Heart right ventricle (tissue), 16 donors: ENCODE data around the gene REG4. TPM values are rescaled to one million over a fixed set of nuclear protein-coding genes. Genes with fewer than 3 reads are reported as not detected.
"Not testable (repeated sequence)": the region's sequence is repeated elsewhere in the genome, so short reads cannot be mapped to it uniquely, and the experiment has no call there.

ENCODE experiments used
- ATAC-seq, 8 donors: fragments of 200-7000 bp; cut with Tn5 transposase; one replicate each; pipeline ENCODE4 v1.9.1; 2020; ENCODE audit warnings: mild to moderate bottlenecking in 8 of 8, moderate library complexity in 8 of 8, moderate number of reproducible peaks in 1 of 8
- DNase-seq, 2 donors: peaks; one replicate each; pipeline ENCODE4 v3.0.0-alpha.2; 2020
- H3K27ac ChIP-seq, 10 donors: fragments of 200-600 bp; sonication (generic) in 2 of 10; one replicate each; pipeline versions ENCODE4 v1.5.0 to v1.8.0; 2020 to 2022; ENCODE audit warnings: mild to moderate bottlenecking in 3 of 10
- H3K27me3 ChIP-seq, 7 donors: fragments of 200-600 bp; one replicate each; pipeline ENCODE4 v1.8.0; 2021 to 2022; ENCODE audit warnings: mild to moderate bottlenecking in 2 of 7
- H3K36me3 ChIP-seq, 9 donors: fragments of 200-600 bp; sonication (generic) in 1 of 9; one replicate each; pipeline versions ENCODE4 v1.5.0 to v1.8.0; 2020 to 2022; ENCODE audit warnings: mild to moderate bottlenecking in 2 of 9
- H3K4me1 ChIP-seq, 9 donors: fragments of 200-600 bp; sonication (generic) in 1 of 9; one replicate each; pipeline versions ENCODE4 v1.5.0 to v1.8.0; 2020 to 2022; ENCODE audit warnings: mild to moderate bottlenecking in 4 of 9
- H3K4me3 ChIP-seq, 10 donors: fragments of 200-600 bp; sonication (generic) in 2 of 10; one replicate each; pipeline versions ENCODE4 v1.5.0 to v1.8.0; 2020 to 2022; ENCODE audit warnings: mild to moderate bottlenecking in 7 of 10, moderate library complexity in 2 of 10
- H3K9me3 ChIP-seq, 11 donors: fragments of 200-600 bp in 10 of 11; sonication (generic) in 2 of 11; one replicate each; pipeline versions ENCODE4 v1.5.0 to v1.8.0; 2013 to 2022; ENCODE audit warnings: mild to moderate bottlenecking in 2 of 11, control low read depth in 1 of 11, moderate library complexity in 1 of 11
- WGBS, 2 donors: extraction: QIAGEN DNeasy Blood & Tissue Kit; methylation state at CpG; one replicate each; pipeline ENCODE4 v1.1.7; 2013; ENCODE audit warnings: inconsistent platforms in 1 of 2; 5-methylcytosine and 5-hydroxymethylcytosine counted together
- intact Hi-C, 10 donors: fragments of 100-400 bp; cut with DNase I; formaldehyde crosslinking; loops; one replicate each; pipeline versions ENCODE4 v1.11.1 to v1.14.2; 2022
- long read RNA-seq, 3 donors: library from polyadenylated mRNA; unstranded; transcript quantifications; one replicate each; pipeline ENCODE4 v2.0.0, GENCODE V29; 2020 to 2021
- polyA plus RNA-seq, 2 donors: library from polyadenylated mRNA; stranded (reverse); fragments of 200-250 nt; gene quantifications; one replicate each; pipeline ENCODE4 v1.2.3, GENCODE V29; 2013
- total RNA-seq, 10 donors: library from RNA; stranded (reverse); fragmentation: NEBNext Ultra II Directional in 3 of 10; extraction: Animal tissue kit (Norgen Biotek cat#: 25700) in 3 of 10; gene quantifications; one replicate each; pipeline versions ENCODE4 v1.2.1 to v1.2.4, GENCODE V29; 2021 to 2023
- TF ChIP-seq, protein P1 (sequence below), 9 donors: fragments of 200-600 bp; sonication (generic) in 2 of 9; IDR thresholded peaks; one replicate each; pipeline versions ENCODE4 v1.5.0 to v1.8.0; 2021 to 2022; ENCODE audit warnings: antibody characterized with exemption in 9 of 9, mild to moderate bottlenecking in 5 of 9, moderate library complexity in 1 of 9
- donor health status: Arrhythmogenic right ventricular cardiomyopathy.
- donor health status: ischemic (EF 13 %, LVEDD 7.1; RV severe dilation, severe dysfunction).
- donor health status: healthy with polysubstance abuse.
- donor health status: DM: no; HTN: yes; CAD: no.
- donor health status: DM: no; HTN: no; CAD: no.
- donor health status: ischemic (EF 25% LVEDD 6.9; RV normal size, moderate dysfunction).
- donor health status: ischemic (EF 25% LVEDD 5.7; RV mildly dilated, moderate dysfunction).
- donor health status: healthy.
- donor health status: DM: yes; HTN: yes; CAD: no.
- donor health status: Ischemic cardiomyopathy.
- donor health status: ischemic (EF 35%, LVEDD 5.7; RV mildly dilated, moderate dysfunction).
- donor health status: nonischemic (EF 11% LVEDD 7.7; RV severe dilation, severe dysfunction).
- donor health status: DM: yes; HTN: yes; CAD: no.
- donor health status: PGD.
- donor health status: ischemic (EF 29% LVEDD 5.4; RV normal size, mild dysfunction).
- donor health status: nonischemic (EF 23%, LVEDD 6.1; RV moderate dilation, normal function).

Gene REG4
- total RNA-seq (not detected), polyA plus RNA-seq (not detected)
- long read RNA-seq, donor 1 = 0 reads
- long read RNA-seq, donor 2 = 0 reads
- long read RNA-seq, donor 3 = 0 reads

DNA sequence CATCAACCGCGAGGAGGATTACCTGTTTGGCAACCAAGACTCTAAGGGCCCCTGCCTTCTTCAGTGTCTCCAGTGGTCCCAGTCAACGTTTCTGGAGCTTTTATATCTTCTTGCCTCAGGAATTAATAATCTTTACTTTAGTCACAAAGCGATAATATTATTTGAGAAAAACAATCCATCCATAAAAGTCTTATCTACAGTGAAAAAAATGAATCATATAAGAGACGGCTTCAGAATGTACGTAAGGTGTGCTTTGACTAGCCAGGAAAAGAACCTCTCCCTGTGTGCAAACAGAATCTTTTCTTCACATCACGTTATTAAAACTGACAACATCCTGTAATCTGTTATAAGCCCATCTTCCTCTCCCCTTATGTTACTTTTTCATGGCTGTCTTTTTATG is at the start of gene REG4:
TSS of gene REG4 (minus strand) at position 74 of the 400 bp plus-strand sequence. CDS start 2,691 bp downstream, outside the sequence.
- Histone ChIP-seq H3K27me3 (peaks cover 0 to 20% (median 12%) of the 10 kb centered on the region in 7 donors), H3K9me3 (no peaks in the 10 kb centered on the region), H3K4me3 (no peak within 1 kb of the TSS), H3K4me1 (no peaks in the 10 kb centered on the region), H3K36me3 (no peaks in the 10 kb centered on the region), H3K27ac (no peak within 1 kb of the TSS)
- intact Hi-C loops = no loop called here
- TF ChIP-seq, protein P1, sequence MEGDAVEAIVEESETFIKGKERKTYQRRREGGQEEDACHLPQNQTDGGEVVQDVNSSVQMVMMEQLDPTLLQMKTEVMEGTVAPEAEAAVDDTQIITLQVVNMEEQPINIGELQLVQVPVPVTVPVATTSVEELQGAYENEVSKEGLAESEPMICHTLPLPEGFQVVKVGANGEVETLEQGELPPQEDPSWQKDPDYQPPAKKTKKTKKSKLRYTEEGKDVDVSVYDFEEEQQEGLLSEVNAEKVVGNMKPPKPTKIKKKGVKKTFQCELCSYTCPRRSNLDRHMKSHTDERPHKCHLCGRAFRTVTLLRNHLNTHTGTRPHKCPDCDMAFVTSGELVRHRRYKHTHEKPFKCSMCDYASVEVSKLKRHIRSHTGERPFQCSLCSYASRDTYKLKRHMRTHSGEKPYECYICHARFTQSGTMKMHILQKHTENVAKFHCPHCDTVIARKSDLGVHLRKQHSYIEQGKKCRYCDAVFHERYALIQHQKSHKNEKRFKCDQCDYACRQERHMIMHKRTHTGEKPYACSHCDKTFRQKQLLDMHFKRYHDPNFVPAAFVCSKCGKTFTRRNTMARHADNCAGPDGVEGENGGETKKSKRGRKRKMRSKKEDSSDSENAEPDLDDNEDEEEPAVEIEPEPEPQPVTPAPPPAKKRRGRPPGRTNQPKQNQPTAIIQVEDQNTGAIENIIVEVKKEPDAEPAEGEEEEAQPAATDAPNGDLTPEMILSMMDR (IDR thresholded peaks at IDR 0.05) = no peak
- DNase-seq (no peak), ATAC-seq (no peak)
- WGBS, 2 donors = 83 to 87% methylated on average over 7 of the region's 7 CpGs

DNA sequence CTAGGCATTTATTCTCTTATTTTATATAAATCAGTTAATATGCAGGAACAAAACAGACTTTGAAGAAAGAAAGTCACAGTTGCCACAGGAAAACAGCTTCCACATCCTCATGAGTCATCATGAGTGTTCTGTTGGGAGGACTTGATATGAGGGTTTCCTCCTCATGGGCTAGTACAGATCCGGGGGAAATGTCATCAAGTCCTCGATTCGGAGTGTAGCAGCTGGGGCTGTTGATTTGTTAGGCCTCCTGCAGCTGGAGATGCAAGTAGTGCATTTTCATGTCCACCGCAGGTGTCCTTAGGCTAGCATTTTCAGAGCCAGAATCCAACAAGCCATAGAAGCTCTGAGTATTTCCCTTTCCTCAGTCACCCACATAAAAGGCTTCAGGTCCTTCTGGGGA is 48.4 kb upstream of the REG4 start:
- no peaks in the 10 kb centered on the region for H3K36me3 ChIP-seq
- no peaks in the 10 kb centered on the region for H3K9me3 ChIP-seq
- intact Hi-C loops = no loop called here
- no peak overlapping the region for H3K4me3 ChIP-seq
- ATAC-seq = no peak
- TF ChIP-seq, protein P1 (IDR thresholded peaks at IDR 0.05) = no peak
- 33 to 34% methylated on average over 4 of the region's 4 CpGs for WGBS, 2 donors
- peaks cover 0 to 16% (median 0%) of the 10 kb centered on the region in 9 donors for H3K4me1 ChIP-seq
- no peak for DNase-seq
- peaks cover 0 to 10% (median 6%) of the 10 kb centered on the region in 7 donors for H3K27me3 ChIP-seq
- H3K27ac ChIP-seq = peak overlapping the region in 1 of 10 donors; percentile 16

DNA sequence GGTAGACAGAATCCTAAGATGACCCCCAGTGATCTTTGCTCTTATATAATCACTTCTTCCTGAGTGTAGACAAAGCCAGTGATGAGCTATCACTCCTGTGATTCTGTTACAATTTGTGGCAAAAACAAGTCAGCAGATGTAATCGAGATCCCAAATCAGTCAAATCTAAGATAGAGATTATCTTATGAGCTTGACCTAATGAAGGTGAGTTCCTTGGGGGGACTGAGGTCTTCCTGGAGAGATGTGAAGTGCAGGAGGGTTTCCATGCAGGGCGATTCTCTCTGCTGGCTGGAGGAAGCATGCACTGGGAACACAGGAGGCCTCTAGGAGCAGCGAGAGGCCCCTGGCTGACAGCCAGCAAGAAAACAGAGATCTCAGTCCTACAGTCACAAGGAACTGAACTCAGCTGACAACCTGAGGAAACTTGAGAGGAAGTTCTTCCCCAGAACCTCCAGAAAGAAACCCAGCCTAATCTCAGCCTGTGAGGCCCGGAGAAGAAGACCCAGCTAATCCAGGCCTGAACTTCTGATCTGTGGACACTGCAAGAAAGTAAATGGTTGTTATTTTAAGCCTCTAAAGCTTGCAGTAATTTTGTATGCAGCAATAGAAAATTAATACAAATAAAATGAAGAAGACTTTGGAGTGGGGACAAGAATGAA is 47.4 kb upstream of the REG4 start:
- H3K36me3 ChIP-seq, ATAC-seq, DNase-seq, intact Hi-C loops, H3K4me3 ChIP-seq, H3K9me3 ChIP-seq: not testable (repeated sequence)
- H3K4me1 ChIP-seq = peaks cover 0 to 16% (median 0%) of the 10 kb centered on the region in 9 donors
- peak overlapping the region in 1 of 10 donors; percentile 16 for H3K27ac ChIP-seq
- H3K27me3 ChIP-seq = peaks cover 0 to 10% (median 4%) of the 10 kb centered on the region in 7 donors
- 58 to 70% methylated on average over 4 of the region's 4 CpGs for WGBS, 2 donors

DNA sequence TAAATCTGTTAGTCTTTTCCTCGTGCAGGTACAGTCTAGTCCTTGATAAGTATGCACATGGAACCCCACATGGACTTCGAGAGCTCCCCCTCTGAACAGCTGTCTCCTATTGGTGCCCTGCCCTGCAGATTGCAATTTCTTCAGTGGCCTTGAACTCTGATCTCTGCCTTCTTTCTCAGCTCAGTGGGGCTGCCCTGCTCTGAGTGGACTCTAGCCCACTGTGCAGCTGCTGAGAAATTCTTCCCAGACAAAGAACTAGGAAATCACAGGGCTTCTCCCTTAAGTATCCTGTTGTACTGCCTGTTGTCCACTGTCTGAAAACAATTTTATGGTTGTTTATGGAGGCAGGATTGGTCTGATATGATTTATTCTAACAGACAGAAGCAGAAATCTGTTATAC is 46.9 kb upstream of the REG4 start:
- Histone ChIP-seq H3K9me3 (no peaks in the 10 kb centered on the region), H3K27ac (no peak overlapping the region), H3K27me3 (peaks cover 0 to 8% (median 0%) of the 10 kb centered on the region in 7 donors), H3K36me3 (no peaks in the 10 kb centered on the region), H3K4me1 (peaks cover 0 to 16% (median 0%) of the 10 kb centered on the region in 9 donors), H3K4me3 (no peak overlapping the region)
- WGBS, 2 donors = 79 to 91% methylated on average over 2 of the region's 2 CpGs
- intact Hi-C loops = no loop called here
- DNase-seq (no peak), ATAC-seq (no peak)
- TF ChIP-seq, protein P1 (IDR thresholded peaks at IDR 0.05) = no peak

DNA sequence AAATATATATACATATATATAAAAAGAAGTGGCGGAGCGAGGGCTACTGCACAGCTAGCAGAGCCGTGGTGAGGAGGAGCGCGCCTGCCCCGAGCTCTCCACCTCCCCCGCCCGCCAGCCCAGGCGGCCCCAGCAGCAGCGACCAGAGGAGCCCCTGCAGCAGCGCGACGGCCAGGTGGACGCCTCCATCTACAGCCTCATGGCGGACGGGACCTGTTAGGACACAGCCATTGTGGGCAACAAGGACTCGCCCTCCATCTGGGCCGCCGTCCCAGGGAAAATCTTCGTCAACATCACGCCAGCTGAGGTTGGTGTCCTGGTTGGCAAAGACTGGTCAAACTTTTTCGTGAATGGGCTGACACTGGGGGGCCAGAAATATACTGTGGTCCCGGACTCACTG is 41.9 kb upstream of the REG4 start:
- Histone ChIP-seq H3K27ac (no peak overlapping the region), H3K27me3 (peaks cover 0 to 8% (median 0%) of the 10 kb centered on the region in 7 donors), H3K9me3 (no peaks in the 10 kb centered on the region), H3K36me3 (no peaks in the 10 kb centered on the region), H3K4me1 (no peaks in the 10 kb centered on the region), H3K4me3 (no peak overlapping the region)
- ATAC-seq = no peak
- 89 to 92% methylated on average over 23 of the region's 23 CpGs for WGBS, 2 donors
- intact Hi-C loops = no loop called here
- TF ChIP-seq, protein P1 (IDR thresholded peaks at IDR 0.05) = no peak
- DNase-seq = no peak
